ENCODE measurements around the gene TALDO1. TPM values are rescaled to one million over a fixed set of nuclear protein-coding genes. Genes with fewer than 3 reads are reported as not detected.
A peak's percentile ranks its signal among the peaks of the same experiment; 100 is the strongest.

TALDO1 gene
- total and polyA plus RNA-seq, 3 donors from 2014 or later, result 84.8 to 88.1 (median 86.6) TPM

DNA sequence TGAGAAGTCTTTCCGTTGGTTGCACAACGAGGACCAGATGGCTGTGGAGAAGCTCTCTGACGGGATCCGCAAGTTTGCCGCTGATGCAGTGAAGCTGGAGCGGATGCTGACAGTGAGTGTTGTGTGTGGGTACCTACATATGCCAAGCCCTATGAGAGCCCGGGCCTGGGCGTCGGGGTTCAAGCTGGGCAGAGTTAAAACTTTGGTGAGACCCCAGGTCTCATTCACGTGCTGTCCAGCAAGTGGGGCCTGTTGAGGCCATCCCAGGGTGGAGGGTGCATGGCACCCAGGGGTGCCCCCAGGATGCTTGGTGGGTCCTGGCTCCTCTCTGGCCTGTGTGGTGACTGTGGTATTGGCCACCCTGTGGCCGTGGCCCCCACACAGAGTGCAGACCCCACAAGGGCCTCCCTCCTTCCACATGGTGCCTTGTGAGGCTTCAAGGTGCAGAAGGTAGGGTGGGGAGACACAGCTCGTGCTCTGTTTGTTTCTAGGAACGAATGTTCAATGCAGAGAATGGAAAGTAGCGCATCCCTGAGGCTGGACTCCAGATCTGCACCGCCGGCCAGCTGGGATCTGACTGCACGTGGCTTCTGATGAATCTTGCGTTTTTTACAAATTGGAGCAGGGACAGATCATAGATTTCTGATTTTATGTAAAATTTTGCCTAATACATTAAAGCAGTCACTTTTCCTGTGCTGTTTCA lies 17.2 kb downstream of the TALDO1 start:
- intact Hi-C loops (cut with DNase I; ENCODE audit: low total_unique reads), result no loop called here
- DNase-seq, result no peak
- no peaks in the 10 kb centered on the region for H3K27me3 ChIP-seq
- H3K4me1 ChIP-seq, result no peaks in the 10 kb centered on the region
- WGBS, 2 donors, result 75 to 86% methylated on average over 16 to 18 of the region's 18 CpGs
- TF ChIP-seq, protein P1, sequence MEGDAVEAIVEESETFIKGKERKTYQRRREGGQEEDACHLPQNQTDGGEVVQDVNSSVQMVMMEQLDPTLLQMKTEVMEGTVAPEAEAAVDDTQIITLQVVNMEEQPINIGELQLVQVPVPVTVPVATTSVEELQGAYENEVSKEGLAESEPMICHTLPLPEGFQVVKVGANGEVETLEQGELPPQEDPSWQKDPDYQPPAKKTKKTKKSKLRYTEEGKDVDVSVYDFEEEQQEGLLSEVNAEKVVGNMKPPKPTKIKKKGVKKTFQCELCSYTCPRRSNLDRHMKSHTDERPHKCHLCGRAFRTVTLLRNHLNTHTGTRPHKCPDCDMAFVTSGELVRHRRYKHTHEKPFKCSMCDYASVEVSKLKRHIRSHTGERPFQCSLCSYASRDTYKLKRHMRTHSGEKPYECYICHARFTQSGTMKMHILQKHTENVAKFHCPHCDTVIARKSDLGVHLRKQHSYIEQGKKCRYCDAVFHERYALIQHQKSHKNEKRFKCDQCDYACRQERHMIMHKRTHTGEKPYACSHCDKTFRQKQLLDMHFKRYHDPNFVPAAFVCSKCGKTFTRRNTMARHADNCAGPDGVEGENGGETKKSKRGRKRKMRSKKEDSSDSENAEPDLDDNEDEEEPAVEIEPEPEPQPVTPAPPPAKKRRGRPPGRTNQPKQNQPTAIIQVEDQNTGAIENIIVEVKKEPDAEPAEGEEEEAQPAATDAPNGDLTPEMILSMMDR (IDR thresholded peaks at IDR 0.05), result no peak
- TF ChIP-seq POLR2A (IDR thresholded peaks at IDR 0.05), result no peak
- H3K36me3 ChIP-seq (ENCODE audit: low read depth, missing control alignments), result no peaks in the 10 kb centered on the region
- no peaks in the 10 kb centered on the region for H3K9me3 ChIP-seq
- H3K27ac ChIP-seq, result no peak overlapping the region
- H3K4me3 ChIP-seq, result no peak overlapping the region

DNA sequence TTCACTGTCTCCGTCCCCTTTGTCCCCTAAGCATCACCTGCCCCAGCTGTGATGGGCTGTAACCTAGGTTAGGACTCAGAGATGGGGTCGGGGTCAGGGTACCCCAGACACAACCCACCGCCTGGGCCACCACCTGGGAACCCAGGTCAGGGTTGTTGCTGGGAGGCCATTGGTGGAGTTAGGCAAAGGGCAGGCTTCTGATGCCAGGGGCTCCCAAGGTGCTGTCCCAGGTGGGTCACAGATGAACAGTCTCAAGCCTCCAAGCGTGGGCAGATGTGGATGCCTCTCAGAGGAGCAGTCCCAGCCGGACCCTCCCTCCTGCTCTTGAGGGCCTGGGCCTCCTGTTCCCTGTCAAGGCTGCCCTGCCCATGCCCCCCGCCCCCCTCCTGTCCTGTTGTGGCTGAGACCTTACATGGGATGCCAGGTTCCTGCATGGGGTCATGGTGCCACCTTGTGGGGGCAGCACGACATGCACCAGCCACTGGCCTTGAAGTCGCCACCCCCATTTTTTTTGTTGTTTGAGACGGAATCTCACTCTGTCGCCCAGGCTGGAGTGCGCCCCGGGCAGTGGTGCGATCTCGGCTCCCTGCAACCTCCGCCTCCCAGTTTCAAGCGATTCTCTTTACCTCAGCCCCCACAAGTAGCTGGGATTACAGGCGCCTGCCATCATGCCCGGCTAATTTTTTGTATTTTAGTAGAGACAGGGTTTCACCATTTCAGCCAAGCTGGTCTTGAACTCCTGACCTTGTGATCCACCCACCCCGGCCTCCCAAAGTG lies 17.9 kb downstream of the TALDO1 start:
- Histone ChIP-seq H3K9me3 (no peaks in the 10 kb centered on the region), H3K27ac (no peak overlapping the region), H3K4me1 (no peaks in the 10 kb centered on the region), H3K4me3 (no peak overlapping the region), H3K27me3 (no peaks in the 10 kb centered on the region), H3K36me3 (ENCODE audit: low read depth, missing control alignments) (no peaks in the 10 kb centered on the region)
- intact Hi-C loops (cut with DNase I; ENCODE audit: low total_unique reads), result no loop called here
- TF ChIP-seq, protein P1 (IDR thresholded peaks at IDR 0.05), result peak in 2 of 3 experiments; percentile 26 to 38
- no peak for TF ChIP-seq POLR2A (IDR thresholded peaks at IDR 0.05)
- 69 to 71% methylated on average over 16 to 19 of the region's 19 CpGs for WGBS, 2 donors
- DNase-seq, result peak; percentile 53

DNA sequence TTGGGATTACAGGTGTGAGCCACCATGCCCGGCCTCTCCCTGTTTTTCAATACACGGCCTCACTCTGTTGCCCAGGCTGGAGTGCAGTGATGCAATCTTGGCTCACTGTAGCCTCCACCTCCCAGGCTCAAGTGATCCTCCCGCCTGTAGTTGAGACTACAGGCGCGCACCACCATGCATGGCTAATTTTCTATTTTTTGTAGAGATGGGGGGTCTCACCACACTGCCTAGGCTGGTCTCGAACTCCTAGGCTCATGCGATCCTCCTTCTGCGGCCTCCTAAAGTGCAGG lies 18.5 kb downstream of the TALDO1 start:
- no peak for TF ChIP-seq POLR2A (IDR thresholded peaks at IDR 0.05)
- TF ChIP-seq, protein P1 (IDR thresholded peaks at IDR 0.05), result no peak
- H3K4me1 ChIP-seq, result no peaks in the 10 kb centered on the region
- no peaks in the 10 kb centered on the region for H3K9me3 ChIP-seq
- H3K27me3 ChIP-seq, result no peaks in the 10 kb centered on the region
- no peak overlapping the region for H3K4me3 ChIP-seq
- H3K27ac ChIP-seq, result no peak overlapping the region
- WGBS, 2 donors, result 93 to 94% methylated on average over 8 of the region's 8 CpGs
- DNase-seq, result no peak
- intact Hi-C loops (cut with DNase I; ENCODE audit: low total_unique reads), result no loop called here
- no peaks in the 10 kb centered on the region for H3K36me3 ChIP-seq (ENCODE audit: low read depth, missing control alignments)

DNA sequence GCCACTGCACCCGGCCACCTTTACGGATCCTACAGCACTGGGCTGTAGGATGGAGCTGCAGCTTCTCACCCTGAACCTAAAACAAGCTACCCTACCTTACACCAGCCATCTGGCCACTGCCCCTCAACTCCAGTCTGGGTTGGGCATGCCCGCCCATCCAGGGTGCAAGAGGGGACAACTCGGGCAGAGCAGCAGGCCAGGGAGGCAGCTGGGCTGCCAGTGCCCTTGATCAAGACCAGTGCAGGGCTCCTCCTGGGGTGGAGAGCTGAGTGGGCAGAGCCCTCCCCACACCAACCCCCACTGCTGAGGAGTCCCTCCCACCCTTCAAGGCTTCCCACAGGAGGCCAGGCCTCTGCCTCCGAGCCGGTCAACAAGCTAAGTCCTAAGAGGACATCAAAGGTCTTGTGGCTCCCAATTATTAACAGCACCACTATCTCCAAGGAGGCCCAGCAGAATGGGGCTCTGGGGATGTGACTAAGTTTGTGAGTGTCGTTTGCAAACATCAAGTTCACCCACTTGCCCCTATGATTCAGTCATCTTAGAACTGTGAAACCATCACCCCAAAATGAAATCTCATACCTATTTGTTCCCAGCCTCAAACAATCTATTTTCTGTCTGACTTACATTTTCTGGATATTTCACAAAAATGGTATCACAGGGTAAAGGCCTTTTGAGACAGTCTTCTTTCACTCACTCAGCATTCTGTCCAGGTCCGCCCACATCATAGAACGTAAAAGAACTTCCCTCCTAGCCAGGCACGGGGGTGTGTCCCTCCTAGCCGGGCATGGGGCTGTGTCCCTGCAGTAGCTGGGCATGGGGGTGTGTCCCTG lies 19.1 kb downstream of the TALDO1 start:
- no peak overlapping the region for H3K27ac ChIP-seq
- intact Hi-C loops (cut with DNase I; ENCODE audit: low total_unique reads), result no loop called here
- no peaks in the 10 kb centered on the region for H3K9me3 ChIP-seq
- DNase-seq, result no peak
- H3K27me3 ChIP-seq, result no peaks in the 10 kb centered on the region
- H3K4me3 ChIP-seq, result no peak overlapping the region
- no peaks in the 10 kb centered on the region for H3K4me1 ChIP-seq
- TF ChIP-seq, protein P1 (IDR thresholded peaks at IDR 0.05), result no peak
- no peak for TF ChIP-seq POLR2A (IDR thresholded peaks at IDR 0.05)
- H3K36me3 ChIP-seq (ENCODE audit: low read depth, missing control alignments), result no peaks in the 10 kb centered on the region
- WGBS, 2 donors, result 74 to 78% methylated on average over 7 to 11 of the region's 11 CpGs

Measured in testis (tissue), 3 donors.